HCT116 (cell line): Measurements from ENCODE around the gene RAB9A. TPM values are rescaled to one million over a fixed set of nuclear protein-coding genes. Genes with fewer than 3 reads are reported as not detected.

Source experiments
- ATAC-seq: fragments of 200-7000 bp; cut with Tn5 transposase; 2 replicates; pipeline ENCODE4 v1.9.1; 2020; ENCODE audit warnings: mild to moderate bottlenecking, moderate library complexity
- BruUV-seq: library from RNA; stranded (reverse); fragments of 400-500 nt; replicated peaks from 2 replicates; lab custom pipeline; 2021; lab: Mats Ljungman, UMichigan
- CTCF ChIA-PET: fragments of 300-600 bp; sonication (Branson Sonifier 250); formaldehyde crosslinking; loops from one replicate; lab custom pipeline; 2021; ENCODE audit warnings: antibody characterized with exemption; lab: Charles Lee
- POLR2A ChIA-PET: fragments of 300-600, 350-600 bp; sonication (Branson Sonifier 250); formaldehyde crosslinking; loops from one replicate; lab custom pipeline; 2021; ENCODE audit warnings: antibody characterized with exemption; lab: Charles Lee
- RAD21 ChIA-PET, 2 experiments: fragments of 300-600 bp; sonication (Branson Sonifier 250); formaldehyde crosslinking; loops; one replicate each; lab custom pipeline; 2023; ENCODE audit warnings: low total read pairs in 2 of 2; ENCODE audit not compliant: uncharacterized antibody in 2 of 2, unreplicated experiment in 2 of 2, low non-redundant PET in 1 of 2; lab: Charles Lee
- DNase-seq: peaks from one replicate; pipeline ENCODE4 v3.0.0-alpha.2; 2010; ENCODE audit warnings: low read depth, low spot score
- H2AFZ ChIP-seq: fragments of 200-600 bp; shearing (Covaris generic), sonication (generic); 2 replicates; pipeline ENCODE4 v1.6.1; 2017; ENCODE audit warnings: low read depth, mixed run types, mixed read lengths, antibody characterized with exemption, low read length; ENCODE audit not compliant: poor library complexity, severe bottlenecking
- H3K27ac ChIP-seq: 2 replicates; pipeline ENCODE4 v1.5.1; 2012; ENCODE audit warnings: low read depth, low read length
- H3K27me3 ChIP-seq: fragments of 200-600 bp; sonication (generic); 2 replicates; pipeline ENCODE4 v1.6.1; 2016; ENCODE audit warnings: mixed run types, low read length, mixed read lengths; ENCODE audit not compliant: insufficient read depth
- H3K36me3 ChIP-seq, 2 experiments: fragments of 200-500 bp in 1 of 2; fragments of 200-600 bp in 1 of 2; sonication (Bioruptor generic) in 1 of 2; sonication (generic) in 1 of 2; 2 replicates each; pipeline versions ENCODE4 v1.5.1 to v1.6.1; 2014 to 2016; ENCODE audit warnings: low read length in 2 of 2, inconsistent platforms in 1 of 2, mixed read lengths in 1 of 2, mixed run types in 1 of 2; ENCODE audit not compliant: insufficient read depth in 2 of 2, control insufficient read depth in 1 of 2
- H3K4me1 ChIP-seq, 2 experiments: fragments of 200-600 bp in 1 of 2; sonication (generic) in 1 of 2; 2 replicates each; pipeline versions ENCODE4 v1.5.1 to v1.6.1; 2012 to 2017; ENCODE audit warnings: low read length in 2 of 2, inconsistent platforms in 1 of 2, mild to moderate bottlenecking in 1 of 2, mixed read lengths in 1 of 2, mixed run types in 1 of 2, moderate library complexity in 1 of 2; ENCODE audit not compliant: insufficient read depth in 2 of 2, control insufficient read depth in 1 of 2
- H3K4me2 ChIP-seq: fragments of 200-600 bp; sonication (generic); 2 replicates; pipeline ENCODE4 v1.6.1; 2017; ENCODE audit warnings: mixed run types, low read length, mixed read lengths
- H3K4me3 ChIP-seq, 2 experiments: fragments of 200-600 bp in 1 of 2; sonication (generic) in 1 of 2; replicated peaks in 1 of 2; 2 replicates each; pipeline ENCODE4 v1.5.1; 2011 to 2016; ENCODE audit warnings: low read length in 2 of 2, control low read depth in 1 of 2, low read depth in 1 of 2, mild to moderate bottlenecking in 1 of 2, mixed read lengths in 1 of 2, mixed run types in 1 of 2
- H3K79me2 ChIP-seq: fragments of 200-600 bp; sonication (generic); 2 replicates; pipeline ENCODE4 v1.6.1; 2017; ENCODE audit warnings: mild to moderate bottlenecking, mixed run types, low read length, moderate library complexity, mixed read lengths; ENCODE audit not compliant: insufficient read depth
- H3K9ac ChIP-seq: fragments of 200-600 bp; sonication (generic); 2 replicates; pipeline ENCODE4 v1.6.1; 2016; ENCODE audit warnings: low read length, mixed read lengths
- H3K9me2 ChIP-seq: fragments of 200-600 bp; sonication (generic), shearing (Covaris generic); 2 replicates; pipeline ENCODE4 v1.6.1; 2017; ENCODE audit warnings: mixed run types, mild to moderate bottlenecking, moderate library complexity; ENCODE audit not compliant: insufficient read depth
- H3K9me3 ChIP-seq, 2 experiments: fragments of 200-500 bp in 1 of 2; fragments of 200-600 bp in 1 of 2; sonication (Bioruptor generic) in 1 of 2; sonication (generic) in 1 of 2; 2 replicates each; pipeline ENCODE4 v1.6.1; 2014 to 2017; ENCODE audit warnings: low read length in 2 of 2, mixed read lengths in 2 of 2, inconsistent platforms in 1 of 2, low read depth in 1 of 2, mild to moderate bottlenecking in 1 of 2, mixed run types in 1 of 2, moderate library complexity in 1 of 2; ENCODE audit not compliant: control insufficient read depth in 1 of 2, insufficient read depth in 1 of 2
- H4K20me1 ChIP-seq: fragments of 200-600 bp; sonication (generic), shearing (Covaris generic); 2 replicates; pipeline ENCODE4 v1.6.1; 2017; ENCODE audit warnings: mixed run types, mild to moderate bottlenecking, moderate library complexity; ENCODE audit not compliant: insufficient read depth
- ATF3 ChIP-seq: IDR thresholded peaks from 2 replicates; pipeline ENCODE4 v1.6.1; 2012
- CBX3 ChIP-seq: IDR thresholded peaks from 2 replicates; pipeline ENCODE4 v1.6.1; 2012; ENCODE audit warnings: low read depth
- CEBPB ChIP-seq: IDR thresholded peaks from 2 replicates; pipeline ENCODE4 v1.6.1; 2012; ENCODE audit warnings: low read depth
- CTCF ChIP-seq, 3 experiments: fragments of 200-600 bp in 1 of 3; sonication (generic) in 1 of 3; IDR thresholded peaks in 2 of 3; conservative IDR thresholded peaks in 1 of 3; 2 replicates each; pipeline ENCODE4 v1.5.1; 2012 to 2017; ENCODE audit warnings: low read depth in 2 of 3, low read length in 2 of 3, antibody characterized with exemption in 1 of 3, borderline replicate concordance in 1 of 3, control low read depth in 1 of 3, mild to moderate bottlenecking in 1 of 3, mixed read lengths in 1 of 3, mixed run types in 1 of 3, moderate library complexity in 1 of 3; ENCODE audit not compliant: insufficient read depth in 1 of 3
- EGR1 ChIP-seq: IDR thresholded peaks from 2 replicates; pipeline ENCODE4 v1.6.1; 2012; ENCODE audit warnings: low read depth
- ELF1 ChIP-seq: IDR thresholded peaks from 2 replicates; pipeline ENCODE4 v1.6.1; 2012; ENCODE audit warnings: low read depth, borderline replicate concordance
- EZH2 ChIP-seq: fragments of 200-600 bp; sonication (generic); IDR thresholded peaks from 2 replicates; pipeline ENCODE4 v1.6.1; 2017; ENCODE audit warnings: antibody characterized with exemption, mixed run types
- EZH2phosphoT487 ChIP-seq: fragments of 200-600 bp; IDR thresholded peaks from 2 replicates; pipeline ENCODE4 v1.6.1; 2018; ENCODE audit warnings: antibody characterized with exemption, borderline replicate concordance
- JUND ChIP-seq: IDR thresholded peaks from 2 replicates; pipeline ENCODE4 v1.6.1; 2012
- POLR2A ChIP-seq: IDR thresholded peaks from 2 replicates; pipeline ENCODE4 v1.7.0; 2011; ENCODE audit warnings: borderline replicate concordance; ENCODE audit not compliant: insufficient read depth, insufficient read length; ENCODE audit errors: extremely low read depth
- POLR2AphosphoS5 ChIP-seq: IDR thresholded peaks from 2 replicates; pipeline ENCODE4 v1.6.1; 2011; ENCODE audit warnings: mild to moderate bottlenecking, low read depth, low read length, moderate library complexity
- RAD21 ChIP-seq: IDR thresholded peaks from 2 replicates; pipeline ENCODE4 v1.6.1; 2012; ENCODE audit warnings: low read depth, mild to moderate bottlenecking
- REST ChIP-seq: IDR thresholded peaks from 2 replicates; pipeline ENCODE4 v1.6.1; 2012; ENCODE audit warnings: low read depth
- SIN3A ChIP-seq: IDR thresholded peaks from 2 replicates; pipeline ENCODE4 v1.6.1; 2012; ENCODE audit warnings: low read depth
- SP1 ChIP-seq: IDR thresholded peaks from 2 replicates; pipeline ENCODE4 v1.6.1; 2012; ENCODE audit warnings: low read depth
- SRF ChIP-seq: IDR thresholded peaks from 2 replicates; pipeline ENCODE4 v1.6.1; 2012; ENCODE audit warnings: low read depth
- TCF7L2 ChIP-seq: IDR thresholded peaks from 2 replicates; pipeline ENCODE4 v1.7.0; 2011; ENCODE audit warnings: borderline replicate concordance, inconsistent platforms; ENCODE audit not compliant: insufficient read depth, insufficient read length; ENCODE audit errors: extremely low read depth
- ZBTB33 ChIP-seq: IDR thresholded peaks from 2 replicates; pipeline ENCODE4 v1.6.1; 2011; ENCODE audit warnings: mild to moderate bottlenecking, low read length, moderate library complexity; ENCODE audit not compliant: insufficient replicate concordance; ENCODE audit errors: extremely low read depth
- ZFX ChIP-seq: fragments of 450-650 bp; IDR thresholded peaks from 2 replicates; pipeline ENCODE4 v1.6.1; 2017
- ZNF274 ChIP-seq: fragments of 200-500 bp; sonication (Bioruptor generic); IDR thresholded peaks from 2 replicates; pipeline ENCODE4 v1.6.1; 2014; ENCODE audit warnings: mild to moderate bottlenecking, low read depth, low read length, inconsistent platforms
- intact Hi-C: fragments of 100-400 bp; cut with micrococcal nuclease; formaldehyde crosslinking; loops from 2 replicates; pipeline ENCODE4 v1.10.0; 2022
- total RNA-seq: library from RNA; stranded (reverse); gene quantifications from one replicate; pipeline ENCODE4 v1.2.1, GENCODE V29; 2021; ENCODE audit not compliant: unreplicated experiment

RAB9A gene
- total RNA-seq, 1 experiment from 2014 or later: 23.9 TPM

GRCh38 chrX:13711141-13711540, 22.2 kb downstream of the RAB9A start:
- ChIA-PET CTCF (no interaction called here), RAD21 (no interaction called here), POLR2A (no interaction called here)
- peaks cover 21% of the 10 kb centered on the region for H3K79me2 ChIP-seq
- no peak overlapping the region for H3K9ac ChIP-seq
- TF ChIP-seq CBX3 (no peak), CEBPB (no peak), EZH2phosphoT487 (no peak), ATF3 (no peak), SP1 (no peak), EGR1 (no peak), TCF7L2 (no peak), ELF1 (no peak), RAD21 (no peak), POLR2AphosphoS5 (no peak), SIN3A (no peak), EZH2 (no peak), ZFX (no peak), CTCF (IDR thresholded peaks at IDR 0.05 in 2 of 3, conservative IDR thresholded peaks at IDR 0.05 in 1 of 3; ENCODE audit: borderline replicate concordance in 1 of 3, insufficient read depth in 1 of 3, low read depth in 2 of 3, low read length in 2 of 3) (no peak), SRF (no peak), ZBTB33 (no peak), POLR2A (no peak), REST (no peak), JUND (no peak), ZNF274 (no peak)
- no peaks in the 10 kb centered on the region for H3K27me3 ChIP-seq
- intact Hi-C loops: no loop called here
- H3K36me3 ChIP-seq: peaks cover 0 to 4% of the 10 kb centered on the region in 2 experiments; a peak in 2 of 4 replicates
- no peaks in the 10 kb centered on the region for H3K9me3 ChIP-seq
- H3K9me2 ChIP-seq: no peaks in the 10 kb centered on the region
- BruUV-seq: no TSS peak
- no peak overlapping the region for H3K27ac ChIP-seq
- no peak for ATAC-seq
- no peak overlapping the region for H2AFZ ChIP-seq
- H4K20me1 ChIP-seq: no peaks in the 10 kb centered on the region
- H3K4me1 ChIP-seq: no peaks in the 10 kb centered on the region
- H3K4me2 ChIP-seq: no peak overlapping the region
- no peak for DNase-seq
- no peak overlapping the region for H3K4me3 ChIP-seq
